DMS 273 treated with DMSO at 0.1 percent for 48 hours (cell line): ENCODE measurements around the gene MAPK8IP3.

Experiments
- DNase-seq: peaks from one replicate; lab custom pipeline; 2025; lab: John Stamatoyannopoulos, UW

Gene MAPK8IP3

DNA sequence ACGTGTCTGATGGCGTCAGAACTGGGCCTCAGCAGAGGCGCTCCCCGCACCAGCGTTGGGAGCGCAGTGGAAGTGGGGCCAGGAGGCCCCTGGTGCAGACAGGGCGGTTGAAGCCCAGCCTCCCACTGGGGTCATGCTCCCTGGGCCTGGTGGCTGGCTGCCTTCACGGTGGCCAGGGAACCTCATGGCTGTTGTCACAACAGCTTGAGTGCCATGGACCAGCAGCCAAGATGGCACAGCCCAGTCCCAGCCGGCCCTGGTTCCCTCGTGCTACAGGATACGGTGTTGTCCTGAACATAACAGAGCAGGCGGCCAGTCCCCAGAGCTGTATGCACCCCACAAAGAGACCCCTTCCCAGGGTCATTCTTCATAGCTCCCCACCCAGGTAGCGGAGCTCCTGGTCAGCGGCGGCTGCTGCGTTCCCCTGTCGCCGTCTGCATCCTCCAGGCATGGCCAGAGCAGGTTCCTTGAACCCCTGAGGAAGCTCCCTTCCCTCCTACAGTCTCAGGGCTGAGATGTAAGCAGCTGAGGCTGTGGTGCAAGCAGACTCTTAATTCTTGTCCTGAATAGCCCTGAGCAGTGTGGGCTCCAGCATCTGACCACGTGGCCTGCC, 35.7 kb downstream of the MAPK8IP3 start:
- DNase-seq, result no peak

DNA sequence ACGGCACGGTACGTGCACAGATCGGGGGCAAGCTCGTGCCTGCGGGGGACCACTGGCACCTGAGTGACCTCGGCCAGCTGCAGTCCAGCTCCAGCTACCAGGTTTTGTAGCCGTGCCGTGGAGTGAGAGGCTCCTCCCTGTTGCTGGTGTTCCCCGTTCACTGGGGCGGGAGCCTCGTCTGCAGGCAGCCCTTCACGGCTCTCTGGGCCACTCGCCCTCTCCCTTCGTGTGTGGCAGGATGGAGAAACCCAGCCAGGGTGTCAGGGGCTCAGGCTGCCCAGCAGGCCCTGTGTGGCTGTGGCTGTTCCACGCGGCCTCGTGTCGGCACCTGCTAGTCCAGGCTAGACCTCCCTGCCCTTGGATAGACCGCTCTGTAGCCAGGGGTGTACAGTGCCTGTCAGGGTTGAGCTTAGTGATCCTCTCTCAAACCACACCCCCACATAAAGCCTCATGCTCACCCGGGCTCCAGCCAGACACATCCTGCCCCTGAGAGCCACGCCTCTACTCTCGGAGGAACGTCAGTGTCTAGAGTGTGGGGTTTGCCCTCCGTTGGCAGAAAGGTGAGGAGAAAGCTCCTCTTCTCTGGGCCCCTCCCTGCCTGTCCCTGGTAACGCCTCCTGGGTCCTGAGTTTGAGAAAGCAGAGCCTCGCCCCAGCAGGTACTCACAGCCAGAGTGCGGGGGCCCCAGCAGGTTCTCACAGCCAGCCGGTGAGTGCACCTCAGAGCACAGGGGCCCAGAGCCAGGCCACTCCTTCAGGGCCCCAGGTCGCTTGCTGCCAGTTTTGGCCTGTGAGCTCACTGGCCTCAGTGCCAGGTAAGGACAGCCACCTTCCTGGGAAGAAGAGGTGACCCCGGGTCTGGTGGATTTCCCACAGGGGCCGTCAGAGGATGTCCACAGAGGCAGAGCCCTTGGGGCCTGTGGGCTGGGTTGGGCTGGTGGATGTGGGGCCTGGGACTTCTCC, 37.7 kb downstream of the MAPK8IP3 start:
- no peak for DNase-seq

DNA sequence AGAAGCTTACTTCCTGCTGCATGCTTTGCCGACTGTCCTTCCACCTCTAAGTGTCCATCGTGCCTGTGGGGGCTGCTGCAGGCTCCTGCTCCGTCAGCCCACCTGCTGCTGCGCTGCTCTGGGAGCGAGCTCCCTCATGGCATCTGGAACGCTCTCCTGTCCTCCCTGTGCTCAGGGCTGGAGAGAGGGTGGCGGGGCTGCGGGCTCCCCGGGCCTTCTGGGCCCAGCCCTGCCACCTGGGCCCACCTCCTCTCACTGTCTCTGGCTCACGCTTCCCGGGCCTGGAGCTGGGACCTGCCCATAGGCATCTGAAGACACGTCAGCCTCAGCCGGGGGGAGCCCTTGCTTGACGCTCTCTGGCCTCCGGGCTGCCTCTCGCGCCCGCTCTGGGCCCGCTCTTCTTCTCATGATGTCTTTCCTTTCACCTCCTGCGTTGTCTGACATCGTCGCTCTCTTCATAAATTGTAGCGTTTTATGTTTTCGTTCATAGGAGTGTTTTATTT, 38.4 kb downstream of the MAPK8IP3 start:
- no peak for DNase-seq

DNA sequence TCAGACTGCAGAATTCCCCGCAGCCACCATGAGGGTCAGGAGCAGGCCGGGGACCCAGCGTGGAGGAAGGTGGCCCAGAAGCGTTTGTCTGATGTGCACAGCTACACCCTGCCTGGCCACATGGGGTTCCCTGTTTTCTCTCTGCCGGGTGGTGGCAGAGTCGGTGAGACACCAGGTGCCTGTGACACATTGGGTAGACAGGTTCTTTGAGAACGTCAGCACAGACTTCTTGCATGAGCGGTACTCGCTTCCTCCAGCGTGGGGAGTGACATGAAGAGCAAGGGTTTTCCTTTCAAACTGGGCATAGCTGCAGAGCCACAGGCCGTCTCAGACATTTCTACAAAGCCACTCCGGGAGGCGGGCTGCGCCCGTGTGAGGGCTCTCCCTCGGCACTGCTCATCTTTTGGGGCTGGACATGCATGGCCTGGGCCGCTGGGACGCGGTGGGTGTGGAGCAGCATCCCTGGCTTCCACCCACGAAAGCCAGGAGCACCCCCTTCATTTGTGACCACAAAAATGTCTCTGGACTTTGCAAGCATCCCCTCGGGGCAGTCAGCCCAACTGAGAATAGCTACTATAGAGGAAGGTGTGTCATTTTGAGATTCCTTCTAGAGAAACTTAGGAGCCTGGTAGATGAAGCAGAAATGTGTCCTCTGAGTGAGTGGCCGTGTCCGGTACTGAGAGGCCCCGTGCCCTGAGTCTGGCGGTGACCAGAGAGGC, 39.3 kb downstream of the MAPK8IP3 start:
- DNase-seq, result no peak

DNA sequence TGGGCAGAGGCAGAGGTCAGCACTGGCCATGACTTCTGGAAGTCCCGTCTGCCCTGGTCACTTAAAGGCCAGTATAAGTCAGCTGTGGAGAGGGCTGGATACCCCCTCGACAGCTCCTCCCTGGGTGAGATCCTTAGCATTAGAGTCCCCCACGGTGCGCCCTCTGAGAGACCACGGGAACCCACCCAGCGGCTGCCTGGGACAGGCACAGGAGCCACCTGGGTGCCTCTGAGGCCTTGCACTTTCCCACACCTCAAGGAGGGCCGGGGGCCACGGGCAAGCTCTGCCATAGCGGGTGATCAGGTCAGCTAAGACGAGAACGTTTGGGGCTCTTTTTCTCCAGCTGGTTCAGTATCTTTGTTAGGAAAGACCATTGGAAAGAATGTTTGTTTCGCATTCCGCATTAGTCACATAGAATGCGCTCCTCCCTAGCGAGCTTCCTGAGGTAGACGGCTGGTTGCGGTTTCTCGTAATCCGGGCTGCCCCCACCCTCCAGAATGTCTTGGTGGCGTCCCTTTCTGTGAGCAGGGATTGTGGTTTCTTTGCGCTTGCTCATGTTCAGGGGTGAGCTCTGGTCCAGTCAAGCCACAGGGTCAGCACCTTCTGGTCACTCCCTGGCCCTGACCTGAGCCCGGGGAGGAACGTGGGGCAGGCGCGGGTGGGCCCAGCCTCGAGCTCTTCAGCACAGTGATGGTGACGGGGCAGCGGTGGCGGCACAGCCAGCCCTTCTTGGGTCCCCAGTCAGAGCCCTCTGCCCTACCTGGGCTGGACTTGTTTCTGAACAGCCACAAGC, 40.1 kb downstream of the MAPK8IP3 start:
- DNase-seq, result no peak

DNA sequence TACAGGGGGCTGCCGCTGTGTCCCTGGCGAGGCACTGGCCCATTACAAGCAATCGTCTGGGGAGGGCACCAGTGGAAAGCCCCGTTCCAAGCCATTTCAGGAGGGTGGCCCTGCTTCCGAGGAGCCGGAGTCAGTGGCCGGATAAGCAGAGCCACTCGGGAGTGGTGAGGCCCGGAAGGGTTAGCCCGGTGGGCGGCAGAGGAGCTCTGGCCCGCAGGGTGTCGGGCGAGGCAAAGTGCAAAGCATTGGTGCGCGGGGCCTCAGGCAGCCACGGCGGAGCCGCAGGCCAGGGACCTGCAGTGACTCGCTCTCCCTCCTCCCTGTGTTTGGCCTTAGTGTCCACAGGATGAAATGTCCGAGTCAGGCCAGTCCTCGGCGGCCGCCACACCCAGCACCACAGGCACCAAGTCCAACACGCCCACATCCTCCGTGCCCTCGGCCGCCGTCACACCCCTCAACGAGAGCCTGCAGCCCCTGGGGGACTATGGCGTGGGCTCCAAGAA, 40.7 kb downstream of the MAPK8IP3 start:
- no peak for DNase-seq

DNA sequence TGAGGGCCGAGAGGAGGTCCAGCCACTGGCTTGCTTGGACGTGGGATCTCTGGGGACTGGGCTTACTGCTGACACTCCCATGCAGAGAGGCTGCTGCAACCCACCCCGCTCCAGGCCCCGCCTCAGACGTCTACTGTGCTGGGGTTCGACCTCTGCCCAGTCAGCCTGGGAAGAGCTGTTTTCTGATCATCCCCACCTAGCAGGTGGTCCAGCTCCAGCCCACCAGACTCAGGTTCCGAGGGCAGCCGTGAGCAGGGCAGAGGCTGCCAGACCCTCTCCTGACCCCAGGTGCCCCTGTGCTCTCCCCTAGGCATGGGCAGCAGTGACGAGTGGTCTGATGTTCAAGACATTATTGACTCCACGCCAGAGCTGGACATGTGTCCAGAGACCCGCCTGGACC, 41.9 kb downstream of the MAPK8IP3 start:
- no peak for DNase-seq

DNA sequence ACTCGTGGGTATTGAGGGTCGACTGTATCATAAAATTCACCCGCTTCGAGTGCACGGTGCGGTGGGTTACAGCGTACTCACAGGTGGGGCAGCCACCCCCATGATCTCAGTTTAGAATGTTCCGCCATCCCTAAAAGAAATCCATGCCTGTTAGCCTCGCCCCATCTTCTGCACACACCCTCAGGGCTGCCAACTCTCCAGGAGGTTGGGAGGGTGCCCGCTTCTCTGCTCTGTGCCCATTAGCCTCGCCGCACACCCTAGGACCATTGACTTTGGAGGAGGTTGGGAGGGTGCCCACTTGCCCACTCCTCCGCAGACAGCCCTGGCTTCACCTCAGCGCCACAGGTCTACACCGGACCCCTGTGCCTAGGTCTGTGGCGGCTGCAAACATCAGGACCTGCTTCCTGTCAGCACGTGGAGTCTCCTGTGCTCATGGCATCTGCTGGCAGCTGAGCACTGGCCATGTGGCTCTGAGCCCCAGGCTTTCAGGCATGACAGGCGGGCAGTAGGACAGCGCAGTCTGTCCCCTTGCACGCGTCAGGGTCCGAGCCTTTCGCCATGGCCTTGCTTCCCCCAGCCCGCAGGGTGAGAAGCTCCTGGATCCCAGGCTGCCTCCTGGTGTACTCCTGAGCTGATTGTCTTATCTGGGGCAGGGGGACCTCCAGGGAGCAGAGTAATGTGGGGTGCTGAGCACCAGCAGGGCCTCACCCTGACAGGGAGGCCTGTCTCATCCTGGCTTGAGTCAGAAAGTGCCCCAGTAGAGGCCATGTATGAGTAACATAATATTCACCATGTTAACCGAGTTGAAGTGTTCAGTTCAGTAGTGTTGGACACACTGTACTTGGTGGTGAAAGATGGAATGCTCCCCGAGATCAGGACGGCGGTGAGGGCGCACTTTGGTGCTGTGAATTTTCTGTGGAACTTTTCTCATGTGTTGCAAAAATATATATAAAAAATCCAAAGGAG, 43.4 kb downstream of the MAPK8IP3 start:
- no peak for DNase-seq

DNA sequence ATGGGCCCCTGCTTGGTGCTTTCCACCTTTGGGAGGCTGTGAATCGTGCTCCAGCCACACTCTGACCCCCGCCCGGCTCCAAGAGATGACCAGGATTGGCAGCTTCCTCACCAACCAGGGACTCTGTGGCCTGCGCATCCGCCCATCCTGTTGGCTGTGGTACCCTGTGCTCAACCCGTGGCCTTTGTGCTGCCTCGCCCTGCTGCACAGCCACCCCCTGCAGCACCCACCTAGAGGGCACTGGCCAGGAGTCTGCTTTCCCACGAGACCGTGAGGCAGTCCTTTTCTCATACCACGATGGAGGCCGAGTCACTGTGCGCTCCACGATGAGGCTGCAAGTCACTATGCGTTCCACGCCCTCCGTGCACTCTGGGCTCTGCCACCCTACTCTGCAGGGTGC, 46.0 kb downstream of the MAPK8IP3 start:
- DNase-seq, result no peak

DNA sequence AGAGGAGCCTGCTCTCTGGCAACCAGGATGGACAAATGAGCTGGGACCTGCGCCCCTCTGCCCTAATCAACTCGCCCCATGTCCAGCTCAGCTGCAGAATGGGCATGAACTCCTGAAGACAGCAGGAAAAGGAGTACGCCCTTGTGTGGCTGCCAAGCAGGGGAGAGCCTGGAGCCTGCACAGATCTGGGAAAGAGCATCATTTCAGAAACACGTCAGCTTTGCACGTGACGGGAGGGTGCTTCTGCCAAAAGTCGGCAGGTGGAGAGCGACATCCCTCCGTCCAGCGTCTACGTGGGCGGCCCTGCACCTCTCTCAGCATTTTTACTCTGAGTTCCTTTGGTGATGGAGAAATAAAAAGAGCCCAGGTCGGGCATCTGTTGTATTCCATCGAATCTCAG, 46.9 kb downstream of the MAPK8IP3 start:
- DNase-seq, result no peak

DNA sequence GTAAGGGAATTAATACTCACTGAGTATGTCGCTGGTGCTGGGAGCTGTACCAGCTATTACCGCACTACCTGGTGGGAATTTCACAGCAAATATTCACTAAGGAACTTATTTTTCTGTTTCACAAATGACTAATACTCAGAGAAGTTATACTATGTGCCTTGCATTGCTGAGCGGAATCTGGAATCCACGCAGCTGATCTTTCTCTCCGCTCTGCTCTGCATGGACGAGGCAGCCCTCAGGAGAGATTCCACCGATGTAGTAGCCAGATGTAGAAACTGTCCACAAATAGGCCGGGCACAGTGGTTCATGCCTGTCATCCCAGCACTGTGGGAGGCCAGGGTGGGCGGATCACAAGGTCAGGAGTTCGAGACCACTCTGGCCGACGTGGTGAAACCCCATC, 48.2 kb downstream of the MAPK8IP3 start:
- no peak for DNase-seq

DNA sequence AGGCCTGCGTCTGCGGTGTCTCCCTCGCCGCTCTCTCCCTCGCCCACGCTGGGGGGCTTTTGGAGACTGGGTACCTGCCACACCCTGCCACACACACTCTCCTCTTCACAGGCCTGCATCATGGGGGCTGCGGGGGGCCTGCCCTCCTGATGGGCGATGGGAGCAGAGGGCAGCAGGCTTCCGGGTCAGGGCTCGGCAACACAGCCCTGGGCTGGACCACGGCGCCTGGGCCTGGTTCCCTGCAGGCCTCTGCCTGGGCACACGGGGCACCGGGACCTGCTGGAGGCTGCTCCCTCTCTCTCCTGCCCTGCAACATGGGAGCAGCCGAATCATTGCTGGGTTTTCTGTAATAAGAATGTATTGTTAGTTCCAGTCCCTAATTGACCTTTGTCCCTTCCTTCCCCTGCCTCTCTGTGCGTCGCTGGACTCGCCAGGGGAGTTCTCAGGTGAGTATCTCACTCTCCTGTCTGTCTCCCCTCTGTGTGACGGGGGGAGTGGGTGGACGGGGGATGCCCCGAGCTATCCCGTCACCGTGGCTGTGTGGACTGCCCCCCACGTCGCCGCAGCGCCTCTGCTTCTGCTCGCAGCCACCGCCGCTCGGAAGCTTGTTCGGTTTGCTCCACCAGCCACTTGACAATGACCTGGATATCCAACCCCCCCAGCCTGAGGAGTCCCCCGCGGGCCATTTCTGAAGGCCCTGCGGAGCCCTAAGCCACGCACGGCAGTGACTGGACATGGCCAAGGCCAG, 51.9 kb downstream of the MAPK8IP3 start:
- DNase-seq, result no peak

DNA sequence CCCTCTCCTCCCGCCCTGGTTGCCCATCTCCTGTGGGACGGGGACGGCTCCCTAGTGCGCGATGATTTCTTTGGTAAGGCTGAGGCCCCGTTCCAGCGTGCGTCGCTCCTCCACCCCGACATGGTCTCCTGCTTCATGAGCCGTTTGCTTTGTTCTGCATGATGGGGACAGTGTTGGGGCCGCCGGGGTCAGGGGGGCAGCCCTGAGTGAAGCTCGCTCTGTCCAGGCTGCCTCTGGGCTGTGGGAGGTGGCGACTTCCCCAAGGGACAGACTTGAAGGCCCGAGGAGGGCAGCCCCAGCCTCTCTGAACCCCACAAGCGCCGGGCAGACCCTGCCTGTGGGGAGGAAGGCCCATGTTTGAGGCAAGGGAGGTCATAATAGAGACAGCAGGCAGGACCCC, 52.9 kb downstream of the MAPK8IP3 start:
- DNase-seq, result no peak

DNA sequence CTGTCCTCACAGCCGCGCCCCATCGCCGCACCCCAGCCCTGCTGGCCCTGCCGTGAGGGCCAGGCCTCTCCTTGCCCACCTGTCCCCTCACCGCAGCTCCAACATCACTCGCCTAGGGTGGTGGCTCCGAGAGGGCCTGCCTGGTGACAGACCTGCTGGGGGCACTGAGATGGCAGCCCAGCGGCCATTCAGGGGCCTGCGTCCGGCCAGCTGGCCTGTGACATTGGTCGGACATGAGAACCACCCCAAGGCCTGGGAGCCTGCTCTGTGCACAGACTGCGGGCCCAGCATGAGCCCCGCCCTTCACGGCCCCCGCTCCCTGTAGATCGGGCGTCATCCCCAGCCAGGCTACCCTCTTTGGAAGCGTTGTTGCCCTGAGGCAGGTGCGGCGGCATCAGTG, 53.5 kb downstream of the MAPK8IP3 start:
- DNase-seq, result no peak

DNA sequence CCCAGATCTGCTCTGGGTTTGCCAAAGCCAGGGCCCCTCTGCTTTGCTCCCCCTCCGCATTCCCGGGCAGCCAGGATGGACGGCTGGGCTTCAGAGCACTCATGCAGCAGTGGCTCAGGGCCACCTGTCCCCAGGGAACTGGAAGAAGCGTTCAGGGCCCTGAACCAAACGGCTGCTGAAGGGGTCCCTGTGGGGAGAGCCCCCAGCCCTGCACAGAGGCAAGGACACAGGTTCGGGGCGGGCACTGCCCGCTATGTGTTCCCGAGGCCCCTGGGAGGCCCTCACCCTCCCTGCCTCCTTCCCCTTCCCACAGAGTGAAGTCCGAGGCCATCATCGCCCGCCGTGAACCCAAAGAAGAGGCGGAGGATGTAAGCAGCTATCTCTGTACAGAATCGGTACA, 54.9 kb downstream of the MAPK8IP3 start:
- no peak for DNase-seq

DNA sequence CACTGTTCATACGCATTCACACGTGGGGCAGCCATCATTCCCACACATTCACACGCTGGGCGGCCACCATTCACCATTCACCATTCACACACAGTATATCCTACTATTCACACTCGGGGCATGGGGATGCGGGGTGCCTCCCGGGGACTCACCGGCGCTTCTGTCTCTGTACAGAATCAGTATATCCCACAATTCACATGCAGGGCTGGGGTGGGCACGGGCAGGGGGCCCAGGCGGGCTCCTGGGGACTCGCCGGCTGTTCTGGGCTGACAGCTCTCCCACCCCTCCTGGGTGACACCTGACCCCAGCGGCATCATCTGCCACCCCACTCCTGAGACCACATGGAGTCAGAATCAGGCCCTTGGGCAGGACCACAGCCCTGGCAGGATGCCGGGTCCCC, 55.8 kb downstream of the MAPK8IP3 start:
- DNase-seq, result no peak

DNA sequence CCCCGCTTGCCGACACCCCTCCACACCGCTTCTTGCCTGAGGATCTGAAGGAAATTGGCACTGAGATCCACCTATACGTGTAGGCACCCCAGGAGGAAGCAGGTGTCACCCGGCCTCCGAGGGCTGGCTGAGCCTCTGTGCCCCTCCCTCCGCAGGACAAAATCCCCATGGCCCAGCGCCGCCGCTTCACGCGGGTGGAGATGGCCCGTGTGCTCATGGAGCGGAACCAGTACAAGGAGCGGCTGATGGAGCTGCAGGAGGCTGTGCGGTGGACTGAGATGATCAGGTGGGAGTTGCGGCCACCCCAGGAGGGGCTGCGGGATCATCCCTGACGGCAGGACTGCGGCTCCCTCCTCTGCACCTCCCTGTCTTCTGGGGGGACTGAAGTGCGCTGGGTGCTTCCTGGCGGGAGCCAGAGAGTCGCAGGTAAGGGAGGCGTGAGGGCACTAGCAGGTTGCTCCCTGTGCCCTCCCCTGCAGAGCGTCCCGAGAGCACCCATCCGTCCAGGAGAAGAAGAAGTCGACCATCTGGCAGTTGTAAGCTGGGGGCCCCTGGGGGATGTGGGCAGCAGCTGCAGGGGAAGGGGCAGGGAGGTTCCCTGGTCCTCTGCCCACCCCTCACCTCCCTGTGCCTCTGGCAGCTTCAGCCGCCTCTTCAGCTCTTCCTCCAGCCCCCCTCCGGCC, 56.3 kb downstream of the MAPK8IP3 start:
- no peak for DNase-seq

DNA sequence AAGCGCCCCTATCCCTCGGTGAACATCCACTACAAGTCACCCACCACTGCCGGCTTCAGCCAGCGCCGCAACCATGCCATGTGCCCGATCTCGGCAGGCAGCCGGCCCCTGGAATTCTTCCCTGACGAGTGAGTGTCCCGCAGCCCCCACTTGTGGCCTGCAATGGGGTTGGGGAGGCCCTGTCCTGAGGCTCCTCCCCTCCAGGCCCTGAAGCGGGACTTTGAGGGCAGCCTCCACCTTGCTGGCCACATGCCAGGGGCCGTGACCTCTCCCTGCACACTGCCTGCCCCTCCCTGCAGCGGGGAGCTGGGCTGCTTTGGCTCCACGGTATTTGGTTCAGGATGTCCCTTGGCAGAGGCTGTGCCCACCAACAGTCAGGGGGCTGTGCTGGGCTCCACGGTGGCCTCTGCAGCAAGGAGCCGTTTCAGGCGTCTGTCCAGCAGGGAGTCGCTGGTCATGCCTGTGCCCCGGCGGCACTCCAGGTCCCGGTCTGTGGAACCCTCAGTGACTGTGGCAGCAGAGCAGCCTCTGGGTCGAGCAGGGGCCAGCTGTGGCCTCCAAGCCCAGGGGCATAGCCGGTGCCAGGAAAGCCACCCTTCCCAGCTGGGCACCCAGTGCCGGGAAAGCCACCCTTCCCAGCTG, 57.0 kb downstream of the MAPK8IP3 start:
- DNase-seq, result no peak
